T-helper 2 cell (primary cell): Measurements from ENCODE around the gene ERN1.
"Not testable (repeated sequence)": the region's sequence is repeated elsewhere in the genome, so short reads cannot be mapped to it uniquely, and the experiment has no call there.

Experiments
- DNase-seq, 5 experiments: peaks; one replicate each; pipeline versions ENCODE4 v3.0.0 to v3.0.0-alpha.2; 2012 to 2022
- total RNA-seq, 2 donors: gene quantifications; one replicate each; lab custom pipeline; 2026; lab: John Stamatoyannopoulos, UW

ERN1 gene
- total RNA-seq = 225 to 270 reads per million in 2 donors

DNA sequence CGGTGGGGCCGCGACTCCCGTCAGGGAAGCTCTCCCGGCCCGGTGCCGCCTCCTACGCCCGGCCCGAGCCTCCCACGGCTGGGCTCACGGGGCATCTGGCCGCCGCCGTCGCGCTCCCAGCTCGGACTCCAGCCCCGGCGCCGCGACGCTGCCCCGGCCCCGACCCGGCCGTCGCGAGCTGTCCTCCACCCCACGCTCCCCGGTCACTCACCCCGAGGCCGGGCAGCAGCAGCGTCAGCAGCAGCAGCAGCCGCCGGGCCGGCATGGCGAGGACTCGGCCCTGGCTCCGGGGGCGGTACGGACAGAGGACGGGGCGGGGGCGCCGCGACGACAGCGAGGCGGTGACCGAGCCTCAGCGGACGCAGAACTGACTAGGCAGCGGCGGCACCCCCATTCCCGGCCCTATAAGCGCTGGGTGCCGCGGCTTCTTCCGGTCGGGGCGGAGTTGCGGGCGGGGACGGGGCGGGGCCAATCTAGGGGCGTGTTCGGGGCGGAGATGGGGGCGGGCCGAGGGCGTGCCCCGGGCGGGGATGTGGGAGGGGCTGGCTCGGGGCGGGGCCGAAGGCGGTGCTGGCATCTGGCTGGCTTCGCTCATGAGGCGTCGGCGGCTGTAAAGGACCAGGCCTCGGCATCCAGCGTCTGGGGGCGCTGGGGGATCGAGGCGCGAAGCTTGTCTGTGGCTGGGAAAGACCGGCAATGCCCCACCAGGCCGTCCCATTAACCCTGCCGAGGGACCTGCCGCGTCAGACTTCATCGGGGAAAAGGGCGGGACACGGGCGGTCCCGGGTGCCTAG lies at the start of gene ERN1:
Gene ERN1, minus strand, starts transcription at position 380 of the 794 bp plus-strand sequence. Its CDS starts 115 bp downstream, at position 265.
- DNase-seq = peak; percentile 85 to 92 (median 88)

DNA sequence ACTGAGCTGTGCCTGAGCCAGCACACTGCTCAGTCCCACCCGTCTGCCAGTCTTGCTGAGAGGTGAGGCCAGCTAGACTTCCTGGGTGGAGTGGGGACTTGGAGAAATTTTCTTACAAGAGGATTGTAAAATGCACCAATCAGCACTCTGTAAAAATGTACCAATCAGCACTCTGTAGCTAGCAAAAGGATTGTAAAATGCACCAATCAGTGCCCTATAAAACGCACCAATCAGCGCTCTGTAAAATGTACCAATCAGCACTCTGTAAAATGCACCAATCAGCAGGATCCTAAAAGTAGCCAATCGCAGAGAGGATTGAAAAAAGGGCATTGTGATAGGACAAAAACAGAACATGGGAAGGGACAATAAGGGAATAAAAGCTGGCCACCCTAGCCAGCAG lies 49.1 kb upstream of the ERN1 start:
- DNase-seq = not testable (repeated sequence)

DNA sequence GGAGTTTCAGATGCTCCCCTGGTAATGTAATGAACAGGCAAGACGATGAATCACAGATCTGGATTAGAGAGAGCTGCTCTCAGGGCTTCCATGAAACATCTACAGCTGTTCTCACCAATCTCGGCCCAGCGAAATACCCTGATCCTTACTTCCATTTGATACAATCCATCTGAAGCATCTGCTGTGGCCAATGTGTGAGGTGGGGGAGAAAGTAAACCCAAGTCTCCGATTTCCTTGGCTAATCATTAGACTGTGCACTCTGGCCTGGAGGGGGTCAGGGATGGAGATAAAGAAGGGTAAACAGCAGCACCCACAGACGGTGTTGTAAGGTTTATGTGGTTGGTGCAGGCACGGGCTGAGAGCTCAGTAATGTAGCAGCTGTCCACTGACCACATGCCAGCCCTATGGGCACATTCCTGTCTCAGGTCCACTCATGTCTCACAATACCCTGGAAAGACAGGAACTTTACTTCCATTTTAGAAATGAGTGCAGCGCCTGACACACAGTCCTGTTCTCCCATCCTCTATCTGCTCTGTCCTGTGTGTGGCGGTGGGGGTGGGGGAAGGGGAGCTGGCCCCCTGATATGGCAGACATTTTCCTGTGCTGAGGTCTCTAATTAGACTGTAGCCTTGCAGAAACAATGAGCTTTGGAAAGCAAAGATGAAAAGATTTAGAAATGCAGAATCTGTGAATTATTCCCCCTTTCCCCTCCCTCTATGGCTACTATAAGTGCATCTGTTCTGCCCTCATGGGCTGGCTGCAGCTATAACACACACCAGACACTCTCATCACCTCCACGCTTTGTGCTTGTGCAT lies 48.3 kb upstream of the ERN1 start:
- no peak for DNase-seq

DNA sequence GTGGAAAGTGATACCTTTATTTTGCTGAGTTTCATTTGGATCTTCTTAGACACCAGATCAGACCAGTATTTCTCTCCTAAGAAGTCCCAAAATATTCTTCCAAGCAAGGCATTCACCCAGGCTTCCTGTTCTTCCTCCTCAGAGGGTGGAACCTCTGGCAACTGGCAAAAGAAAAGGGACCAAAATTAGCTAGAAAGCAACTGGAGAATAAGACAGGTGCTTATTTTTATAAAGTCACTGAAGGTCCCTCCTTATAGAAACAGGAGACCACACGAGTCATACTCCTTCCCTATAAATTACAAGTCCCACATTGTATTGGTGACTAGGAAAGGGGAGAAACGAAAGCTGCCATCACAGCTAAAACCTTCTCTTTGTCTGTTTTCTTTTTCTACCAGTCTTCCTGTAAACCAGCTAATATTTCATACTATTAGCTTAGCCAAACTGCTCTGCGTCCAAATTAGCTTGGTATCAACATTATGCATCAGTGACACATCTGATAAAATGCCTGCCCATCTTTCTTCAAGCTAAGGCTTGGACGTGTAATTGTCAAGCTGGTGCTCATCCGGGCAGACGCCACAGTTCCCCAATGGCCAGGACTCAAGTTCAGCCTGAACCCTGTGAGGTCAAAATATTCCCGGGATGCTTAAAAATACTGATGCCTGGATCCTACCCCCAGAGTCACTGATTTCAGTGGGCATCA lies 47.5 kb upstream of the ERN1 start:
- no peak for DNase-seq

DNA sequence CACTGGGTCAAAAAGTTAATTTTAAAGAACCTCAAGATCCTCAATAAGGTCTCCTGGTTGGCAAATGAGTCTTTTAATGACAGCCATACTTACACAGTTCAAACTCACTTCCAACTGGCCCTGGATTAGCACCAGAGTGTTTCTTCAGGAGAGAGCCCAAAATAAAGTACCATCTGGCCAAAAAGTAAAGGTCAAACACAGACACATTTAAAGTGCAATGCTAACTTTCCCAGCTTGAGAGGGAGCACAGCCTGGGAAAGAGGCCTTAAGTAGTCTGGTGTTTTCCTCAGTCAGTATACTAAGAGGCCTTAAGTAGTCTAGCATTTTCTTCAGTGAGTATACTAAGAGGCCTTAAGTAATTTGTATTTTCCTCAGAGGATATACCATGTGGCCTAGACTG lies 46.6 kb upstream of the ERN1 start:
- DNase-seq = no peak

DNA sequence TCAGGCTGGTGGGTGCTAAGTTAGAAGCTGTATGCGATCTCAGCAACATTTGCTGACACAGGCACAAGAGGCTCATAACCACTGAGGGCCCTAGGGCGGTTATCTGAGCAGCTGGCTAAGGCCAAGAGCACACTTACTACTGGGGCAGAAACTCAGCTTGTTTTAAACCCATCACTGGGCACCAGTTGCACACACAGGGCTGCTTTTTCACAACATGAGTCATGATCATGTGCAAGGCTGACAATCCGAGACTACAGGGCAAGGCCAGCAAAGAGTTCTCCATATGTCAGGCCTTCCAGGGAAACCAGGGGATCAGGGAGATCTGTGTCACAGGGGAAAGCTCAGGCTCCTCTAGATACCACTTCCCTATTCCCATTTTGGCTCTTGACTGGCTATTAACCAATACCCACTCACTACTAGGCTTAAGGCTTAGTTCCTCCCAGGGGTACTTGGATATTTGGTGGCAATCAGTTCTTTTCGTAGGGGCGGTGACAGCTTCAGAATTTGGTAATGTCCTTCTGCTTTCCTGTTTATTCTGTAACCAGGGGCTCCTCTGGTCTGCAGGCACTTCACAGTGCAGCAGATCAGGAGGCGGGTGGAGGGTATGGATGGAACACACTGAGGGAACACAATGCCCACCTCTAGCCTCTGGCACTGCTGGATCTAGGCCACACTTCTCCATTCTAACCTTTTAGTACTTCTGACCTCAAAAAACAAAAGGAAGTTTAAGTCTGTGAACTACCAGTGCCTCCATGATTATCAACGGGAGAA lies 44.9 kb upstream of the ERN1 start:
- DNase-seq = no peak

DNA sequence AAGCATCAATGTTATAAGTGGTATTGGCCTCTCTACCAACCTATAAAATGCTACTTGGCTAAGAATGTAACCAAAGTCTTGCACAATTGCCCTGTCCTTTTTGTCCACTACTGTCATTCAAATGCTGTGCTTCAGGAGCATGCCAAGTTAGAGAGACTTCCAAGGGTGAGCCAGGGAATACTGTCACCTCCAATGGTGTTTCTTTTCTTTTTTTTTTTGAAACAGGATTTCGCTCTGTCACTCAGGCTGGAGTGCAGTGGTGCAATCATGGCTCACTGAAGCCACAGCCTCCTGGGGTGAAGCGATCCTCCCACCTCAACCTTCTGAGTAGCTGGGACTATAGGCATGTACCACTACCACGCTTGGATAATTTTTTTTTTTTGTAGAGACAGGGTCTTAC lies 43.7 kb upstream of the ERN1 start:
- no peak for DNase-seq

DNA sequence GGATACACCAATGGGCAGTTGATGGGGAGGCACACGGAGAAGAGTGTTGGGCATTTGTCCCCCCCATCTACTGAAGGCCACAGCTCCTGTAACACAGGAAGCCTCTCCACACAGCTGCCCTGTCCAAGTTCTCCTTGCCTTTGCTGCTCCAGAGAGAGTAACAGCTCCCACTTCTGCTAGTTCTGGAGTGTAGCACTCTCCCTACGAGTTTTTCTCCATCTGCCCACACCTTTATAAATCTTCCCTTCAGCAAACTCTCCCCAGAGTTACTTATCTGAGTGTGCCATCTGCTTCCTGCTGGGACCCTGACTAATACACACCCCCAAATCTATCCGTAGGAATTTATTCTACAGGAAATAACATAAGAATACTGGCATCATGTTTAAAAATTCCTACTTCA lies 42.6 kb upstream of the ERN1 start:
- no peak for DNase-seq

DNA sequence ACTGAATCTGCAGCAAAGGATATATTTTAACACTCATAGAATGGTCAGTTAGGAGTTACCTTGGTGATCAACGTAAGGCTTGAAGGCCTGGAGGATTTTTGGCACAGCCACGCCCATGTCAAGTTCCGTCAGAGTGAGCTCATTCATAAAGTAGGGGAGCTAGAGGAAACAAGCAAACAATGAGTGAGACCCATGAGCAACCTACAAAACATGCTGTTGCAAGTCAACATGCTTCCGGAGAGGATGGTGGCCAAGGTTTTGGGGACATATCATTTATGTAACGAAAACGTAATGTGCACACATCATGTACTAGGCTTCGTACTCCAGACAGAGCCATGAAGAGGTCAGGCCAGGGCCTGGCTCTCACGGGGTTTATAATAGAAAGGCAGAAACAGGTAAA lies 41.1 kb upstream of the ERN1 start:
- no peak for DNase-seq

DNA sequence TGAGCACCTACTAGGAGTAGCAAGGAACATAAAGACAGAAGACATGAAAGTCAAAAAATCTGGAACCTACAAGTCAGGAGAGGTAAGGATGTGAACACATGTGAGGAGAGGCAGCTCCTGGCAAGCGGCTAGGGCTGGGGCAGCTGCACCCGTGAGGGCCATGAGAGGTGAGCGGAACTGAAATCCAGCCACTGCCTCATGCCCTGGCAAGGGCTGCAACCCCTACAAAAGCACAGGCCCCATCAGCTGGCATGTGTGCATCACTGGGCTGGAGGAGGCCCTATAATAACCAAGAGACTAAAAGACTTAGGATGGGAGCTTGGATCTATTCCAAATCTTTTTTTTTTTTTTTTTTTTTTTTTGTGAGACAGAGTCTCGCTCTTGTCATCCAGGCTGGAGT lies 40.3 kb upstream of the ERN1 start:
- DNase-seq = no peak

DNA sequence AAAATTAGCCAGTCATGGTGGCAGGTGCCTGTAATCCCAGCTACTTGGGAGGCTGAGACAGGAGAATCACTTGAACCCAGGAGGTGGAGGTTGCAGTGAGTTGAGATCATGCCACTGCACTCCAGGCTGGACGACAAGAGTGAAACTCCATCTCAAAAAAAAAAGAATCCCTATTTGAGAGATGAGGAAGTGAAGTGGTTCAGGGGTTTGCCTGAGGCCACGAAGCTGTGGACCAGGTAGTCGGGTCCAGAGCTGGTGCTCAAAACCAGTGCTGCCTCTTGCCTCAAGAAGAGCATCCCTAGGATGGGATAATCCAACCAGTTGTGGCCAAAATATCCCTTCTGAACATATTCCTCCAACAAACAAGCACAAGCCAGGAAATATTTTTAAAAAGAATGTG lies 37.7 kb upstream of the ERN1 start:
- not testable (repeated sequence) for DNase-seq

DNA sequence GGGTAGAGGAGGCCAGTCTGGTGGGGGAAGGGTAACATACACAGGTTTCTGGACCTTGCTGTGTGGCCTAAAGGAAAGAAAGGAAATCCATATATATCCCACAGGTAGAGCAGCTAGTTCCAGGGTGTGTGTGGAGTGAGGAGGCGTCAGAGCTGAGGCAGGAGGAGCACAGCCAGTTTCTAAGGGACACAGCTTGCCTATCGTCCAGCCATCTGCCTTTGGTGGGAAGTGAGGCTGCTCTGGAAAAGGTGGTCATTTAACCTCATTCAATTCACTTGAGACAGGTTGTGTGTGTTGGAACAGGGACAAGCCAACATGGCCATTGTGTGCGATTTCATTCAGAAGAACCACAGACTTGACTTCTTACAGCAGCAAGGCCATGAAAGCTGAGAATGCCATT lies 36.9 kb upstream of the ERN1 start:
- no peak for DNase-seq

DNA sequence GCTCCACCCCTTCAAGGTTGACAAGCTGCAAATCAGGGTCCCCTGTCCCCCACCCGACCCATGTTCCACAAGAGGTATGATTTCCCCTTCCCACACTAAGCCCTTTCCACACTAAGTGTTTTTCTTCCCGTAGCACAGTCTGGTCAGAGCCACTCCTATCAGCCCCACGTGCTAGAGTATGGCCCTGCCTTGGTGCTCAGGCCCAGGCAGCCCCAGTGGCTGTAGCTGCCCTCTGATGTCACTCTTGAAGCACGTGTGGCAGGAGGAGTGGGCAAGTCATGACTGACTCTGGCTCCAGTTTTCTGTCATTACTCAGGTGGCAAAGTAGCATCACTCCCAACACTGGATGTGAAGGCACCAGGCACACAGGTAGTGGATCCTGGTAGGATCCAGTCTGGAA lies 35.4 kb upstream of the ERN1 start:
- no peak for DNase-seq

DNA sequence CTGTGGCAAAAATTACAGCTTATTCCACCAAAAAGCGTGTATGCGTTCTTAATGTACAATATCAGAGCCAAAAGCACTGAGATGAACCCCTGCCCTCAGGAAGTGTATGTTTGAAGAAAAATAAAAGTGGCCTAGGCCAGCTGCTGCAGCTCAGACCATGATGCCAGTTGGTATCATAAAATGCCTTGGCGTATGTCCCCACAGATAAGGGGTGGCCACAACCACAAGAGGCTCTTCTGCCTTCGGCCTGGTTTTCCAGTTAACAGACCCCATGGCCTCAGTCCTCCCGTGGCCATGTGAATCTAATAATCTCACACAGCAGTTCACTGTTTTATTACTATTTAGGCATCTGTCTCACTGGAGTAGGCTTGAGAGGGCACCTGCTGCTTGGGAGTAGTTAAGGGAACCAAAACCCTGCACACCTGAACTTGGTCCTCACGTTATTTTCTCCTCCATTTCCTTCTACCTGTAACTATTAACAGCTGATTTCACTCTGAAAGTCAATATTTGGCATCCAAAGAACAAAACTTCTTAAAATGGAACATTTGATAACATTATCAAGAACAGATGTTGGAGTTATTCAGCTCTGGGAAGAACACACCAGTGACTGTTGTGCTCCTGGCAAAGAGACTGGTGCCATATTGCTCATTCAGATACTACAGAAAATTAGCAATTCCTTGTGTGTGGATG lies 34.8 kb upstream of the ERN1 start:
- DNase-seq = no peak

DNA sequence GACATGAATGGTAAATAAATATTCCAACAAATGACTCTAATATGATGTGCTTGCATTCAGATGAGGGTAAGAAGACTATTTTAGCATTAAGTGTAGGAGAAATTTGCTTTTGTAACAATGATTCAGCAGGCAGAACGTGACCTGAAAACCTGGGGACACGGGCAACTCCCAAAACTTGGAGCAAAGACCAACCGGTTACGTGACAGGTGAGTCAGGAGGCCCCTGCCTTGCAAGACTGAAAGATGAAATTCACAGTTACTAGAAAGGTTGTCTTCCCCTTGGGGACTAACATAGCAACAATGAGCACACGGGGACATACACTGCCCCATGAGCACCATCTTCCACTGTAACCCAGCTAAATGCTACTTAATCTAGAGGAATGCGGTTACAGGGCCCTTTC lies 33.5 kb upstream of the ERN1 start:
- DNase-seq = no peak

DNA sequence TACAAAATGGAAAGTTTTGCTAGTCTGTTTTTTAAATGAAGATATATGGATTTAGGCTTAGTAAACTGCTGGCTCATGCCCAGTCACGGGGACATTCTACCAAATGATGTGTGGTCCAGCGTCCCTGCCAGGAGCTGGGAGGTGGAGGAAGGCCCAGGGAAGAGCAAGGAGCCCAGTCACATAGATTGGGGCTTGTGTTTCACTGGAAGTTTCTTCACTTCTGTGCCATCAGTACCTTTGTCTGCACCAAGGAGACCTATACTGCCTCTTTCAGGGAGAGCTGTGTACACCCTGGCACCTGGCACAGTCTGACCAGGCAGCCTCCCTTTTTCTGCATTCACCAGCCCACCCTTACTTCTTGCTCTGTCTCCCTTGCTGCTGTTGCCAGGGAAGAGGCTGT lies 32.6 kb upstream of the ERN1 start:
- DNase-seq = no peak

DNA sequence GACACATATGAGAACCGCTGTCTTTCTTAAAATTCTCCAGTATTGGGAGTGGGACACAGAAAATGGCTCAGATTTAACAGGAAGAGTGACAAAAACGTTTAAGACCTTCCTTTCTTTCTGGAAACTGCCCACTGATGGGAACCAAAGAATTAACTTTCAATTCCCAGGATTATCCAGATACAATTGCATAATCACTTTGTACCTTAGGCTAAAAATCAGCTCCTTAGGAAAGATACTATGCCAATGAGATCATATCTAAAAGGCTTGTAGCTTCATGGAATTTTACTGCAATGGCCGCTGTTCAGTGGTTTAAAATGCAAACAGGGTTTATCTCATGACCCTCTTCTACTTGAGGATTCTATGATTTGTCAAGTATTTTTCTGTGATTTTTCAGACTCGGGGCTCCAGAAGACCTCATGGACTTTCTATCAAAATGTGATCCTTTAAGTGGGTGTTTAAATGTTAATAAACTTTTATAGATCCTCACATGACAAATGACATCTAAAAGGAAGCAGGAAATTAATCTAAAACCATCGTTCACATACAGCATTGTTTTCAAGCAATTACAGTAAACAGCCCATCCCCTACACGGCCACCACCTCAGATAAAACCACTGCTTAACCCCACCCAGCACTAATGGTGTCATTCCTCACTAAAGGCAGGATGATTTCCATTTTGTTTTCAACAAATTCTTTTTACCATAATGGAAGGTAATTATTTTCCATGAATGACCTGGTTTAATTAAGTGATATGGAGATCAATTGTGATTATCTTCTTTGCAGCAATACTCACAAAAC lies 31.6 kb upstream of the ERN1 start:
- no peak for DNase-seq

DNA sequence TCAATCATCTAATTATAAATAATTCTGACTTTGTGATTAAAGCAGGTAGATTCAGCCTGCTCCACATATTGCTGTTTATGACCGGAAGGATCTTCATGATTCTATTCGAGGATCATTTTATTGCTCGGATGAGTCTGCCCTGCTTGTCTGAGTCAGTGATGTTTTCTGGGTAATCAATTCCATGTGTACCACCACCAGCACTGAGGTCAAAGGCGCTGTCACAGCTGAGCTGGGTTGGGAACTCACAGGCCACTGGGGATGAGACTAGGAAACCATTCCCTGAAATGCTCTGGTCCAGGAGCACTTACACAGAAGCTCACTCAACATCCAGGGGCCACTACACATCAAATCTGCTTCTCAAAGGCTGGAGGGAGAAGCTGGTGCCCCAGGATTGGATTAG lies 30.4 kb upstream of the ERN1 start:
- no peak for DNase-seq

DNA sequence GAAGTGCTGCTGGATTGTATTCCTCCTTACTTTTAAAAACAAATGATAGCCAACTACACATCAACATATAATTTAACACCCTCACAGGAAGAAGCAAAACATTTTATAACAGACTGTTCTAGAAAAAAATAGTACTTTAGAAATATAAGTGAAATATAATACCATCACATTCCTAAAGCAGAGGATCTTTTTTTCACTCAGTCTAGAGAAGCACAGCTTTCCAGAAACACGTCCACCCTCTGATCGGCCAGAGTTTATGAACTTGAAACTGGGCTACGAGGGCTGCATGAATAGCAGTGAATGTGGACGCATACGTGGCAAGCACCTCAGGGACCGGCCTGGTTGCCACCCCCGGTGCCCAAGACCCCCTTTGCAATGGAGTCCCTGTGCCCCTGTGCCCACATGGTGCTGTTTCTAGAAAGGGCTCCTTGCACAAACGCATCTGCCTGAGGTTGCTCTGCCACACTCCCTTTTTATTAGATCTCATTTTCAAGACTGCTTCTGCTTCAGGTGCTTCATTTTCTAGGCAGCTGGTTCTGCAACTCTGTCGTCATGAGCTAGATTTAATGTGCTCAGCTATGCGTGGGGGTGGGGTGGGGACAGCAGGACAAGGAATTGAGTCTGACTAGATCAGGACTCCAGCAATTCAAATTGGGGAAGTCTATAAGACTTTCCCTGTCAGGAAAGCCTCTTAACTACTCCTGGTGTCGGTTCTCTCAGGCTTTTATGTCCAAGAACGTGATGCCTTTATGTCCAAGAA lies 29.1 kb upstream of the ERN1 start:
- no peak for DNase-seq

DNA sequence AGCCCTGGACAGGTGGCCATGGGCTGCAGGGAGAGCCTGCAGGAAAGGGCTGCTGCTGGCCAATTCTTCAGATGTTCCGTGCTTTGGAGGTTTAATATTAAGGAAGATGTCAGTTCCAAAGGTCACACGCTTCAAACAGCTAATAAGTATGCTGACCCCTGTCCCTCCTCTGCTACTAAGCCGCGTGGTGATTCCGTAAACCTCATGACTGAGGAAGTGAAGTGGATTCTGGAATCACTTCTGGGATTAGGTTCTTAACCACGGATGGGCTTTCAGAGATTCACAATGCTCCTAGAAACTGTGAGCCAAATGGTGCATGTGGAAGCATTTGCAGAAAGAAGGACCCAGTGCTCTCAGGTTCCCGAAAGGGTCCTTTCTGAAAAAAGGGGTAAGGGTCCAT lies 28.5 kb upstream of the ERN1 start:
- DNase-seq = no peak
